Stimulated activated CD4-positive, alpha-beta T cell treated with anti-CD3 and anti-CD28 coated beads, Interleukin-12 subunit alpha, Interleukin-12 subunit beta, amount 100 ng/mL, for 48 hours (primary cell): Measurements from ENCODE around the gene SLC45A1.
A peak's percentile ranks its signal among the peaks of the same experiment; 100 is the strongest.

ENCODE experiments used
- DNase-seq, 3 donors: peaks; one replicate each; pipeline ENCODE4 v3.0.0-alpha.2; 2020; ENCODE audit warnings: low read depth in 2 of 3, low spot score in 1 of 3

Gene SLC45A1

DNA sequence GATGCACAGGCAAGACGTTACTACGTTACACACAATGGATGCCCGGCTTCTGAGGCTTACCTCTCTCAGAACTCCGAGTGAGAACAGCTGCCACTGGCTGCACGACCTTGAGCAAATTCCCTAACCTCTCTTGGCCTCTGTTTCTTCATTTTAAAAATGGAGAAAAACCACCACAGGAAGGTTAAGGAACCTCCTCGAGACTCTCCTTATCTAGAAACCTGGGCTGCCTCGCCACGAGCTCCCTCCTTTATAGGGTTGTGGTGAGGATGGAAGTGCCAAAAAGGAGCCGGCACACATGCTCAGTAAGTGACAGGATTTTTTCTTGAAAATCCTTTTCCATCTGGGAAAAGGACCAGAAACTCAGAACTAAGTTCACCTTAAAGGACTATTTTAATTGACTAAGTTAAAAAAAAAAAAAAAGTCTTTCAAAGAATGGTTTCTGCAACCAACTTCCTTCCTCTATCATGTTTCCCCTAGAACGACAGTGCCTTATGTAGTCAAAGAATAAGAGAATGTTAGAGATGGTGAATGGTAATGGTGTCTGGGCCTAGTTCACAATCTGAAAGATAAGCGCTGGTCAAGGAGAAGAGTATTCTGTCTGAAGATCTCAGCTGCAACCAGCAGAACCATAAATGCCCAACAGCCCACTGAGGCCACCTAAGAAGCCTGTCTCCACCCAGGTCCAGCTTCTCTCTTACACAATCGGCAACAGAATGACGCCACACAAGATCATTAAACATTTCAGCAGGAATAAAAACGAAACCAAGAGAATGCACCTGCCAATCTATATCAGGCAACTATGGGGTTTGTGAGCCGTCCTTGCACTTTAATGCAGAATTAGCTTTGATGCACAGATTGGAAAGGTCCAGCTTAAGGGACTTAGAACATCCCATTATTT is 64.9 kb downstream of the SLC45A1 start:
- DNase-seq, result no peak

DNA sequence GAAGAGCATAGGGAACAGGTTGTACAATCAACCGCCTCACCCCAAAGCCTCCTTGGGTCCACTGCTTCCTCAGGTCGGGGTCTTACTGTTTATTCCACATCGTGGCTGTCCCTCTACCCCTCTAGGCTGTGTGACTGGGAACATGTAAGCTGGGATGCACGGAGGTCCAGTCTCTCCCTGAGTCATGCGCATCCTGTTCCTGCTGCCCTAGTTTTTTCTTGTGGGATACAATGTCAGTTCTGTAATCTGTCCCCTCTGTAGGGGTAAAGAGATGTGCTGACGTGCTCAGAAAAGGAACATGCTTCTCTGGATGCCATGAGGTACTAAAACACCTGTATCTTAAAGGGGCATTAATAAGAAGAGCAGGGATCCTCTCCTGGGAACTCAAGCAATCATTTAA is 66.2 kb downstream of the SLC45A1 start:
- no peak for DNase-seq

DNA sequence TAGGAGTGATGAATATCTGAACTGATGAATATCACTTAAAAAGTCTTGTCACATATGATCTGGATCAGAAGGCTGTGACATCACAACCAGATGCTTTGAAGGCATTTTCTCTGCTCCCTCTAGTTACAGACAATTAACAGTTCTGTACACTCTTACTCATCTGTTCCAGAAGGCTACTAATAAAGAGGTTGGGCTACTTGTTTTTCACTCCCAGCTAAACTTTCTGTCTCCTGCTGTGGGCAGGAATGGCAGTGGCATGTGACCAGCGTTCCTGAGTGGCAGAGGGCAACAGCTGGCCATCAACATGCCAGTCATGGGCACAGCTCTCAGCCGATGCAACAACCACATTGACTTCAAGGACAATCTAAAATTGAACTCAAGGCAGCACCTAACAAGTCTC is 66.7 kb downstream of the SLC45A1 start:
- DNase-seq, result no peak

DNA sequence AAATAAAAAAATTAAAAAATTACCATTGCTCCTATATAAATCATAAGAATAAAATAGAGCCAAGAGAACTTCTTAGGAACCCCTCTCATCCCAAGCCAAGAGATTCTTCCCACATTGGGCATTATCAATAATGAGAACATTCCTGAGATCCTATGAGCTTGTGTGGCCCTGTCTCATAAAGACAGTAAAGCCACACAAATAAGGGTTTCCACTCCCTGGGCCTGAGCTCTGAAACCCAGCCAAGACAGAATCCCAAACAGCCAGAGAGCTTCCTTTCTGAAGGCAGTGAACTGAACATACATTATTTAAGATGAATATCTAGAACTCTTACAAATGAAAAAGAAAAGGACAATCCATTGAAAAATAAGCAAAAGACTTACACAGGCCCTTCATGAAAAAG is 68.3 kb downstream of the SLC45A1 start:
- DNase-seq, result no peak

DNA sequence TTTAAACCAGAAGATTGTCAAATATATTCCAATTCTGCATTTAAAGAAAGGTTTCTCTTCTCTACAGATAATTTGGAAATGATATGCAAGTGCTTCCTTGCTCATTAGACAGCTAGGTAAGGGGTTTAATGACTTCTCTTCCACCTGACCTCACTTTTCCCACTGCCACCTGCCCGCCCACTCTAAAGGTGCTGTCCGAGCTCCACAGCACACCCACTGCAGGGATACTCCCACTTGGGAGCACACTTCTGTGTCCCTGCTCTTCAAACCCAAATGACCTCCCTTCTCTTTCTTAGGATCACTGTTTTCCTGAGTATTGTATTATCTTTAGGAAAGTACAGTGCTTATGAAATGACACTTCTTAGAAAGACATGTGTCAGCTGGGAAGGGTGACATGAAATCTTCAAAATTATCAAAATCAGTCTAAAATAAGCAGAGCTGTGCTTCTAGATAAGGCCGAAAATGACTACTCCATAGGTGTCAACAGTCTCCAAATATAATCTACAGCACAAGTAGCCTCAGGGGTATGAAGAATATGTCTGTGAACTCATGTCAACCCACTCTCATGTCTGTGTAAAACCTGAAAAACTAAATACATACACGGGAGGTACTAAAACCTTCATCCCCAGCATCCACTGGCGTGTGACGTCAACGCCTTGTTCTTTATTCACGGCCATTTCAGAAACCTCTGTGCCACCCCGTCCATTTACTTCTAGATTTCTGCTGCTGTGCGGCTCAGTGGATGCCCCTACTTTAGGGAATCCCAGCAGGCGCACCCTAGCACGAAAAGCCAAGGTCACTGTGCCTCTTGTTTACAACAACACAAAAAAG is 71.0 kb downstream of the SLC45A1 start:
- no peak for DNase-seq

DNA sequence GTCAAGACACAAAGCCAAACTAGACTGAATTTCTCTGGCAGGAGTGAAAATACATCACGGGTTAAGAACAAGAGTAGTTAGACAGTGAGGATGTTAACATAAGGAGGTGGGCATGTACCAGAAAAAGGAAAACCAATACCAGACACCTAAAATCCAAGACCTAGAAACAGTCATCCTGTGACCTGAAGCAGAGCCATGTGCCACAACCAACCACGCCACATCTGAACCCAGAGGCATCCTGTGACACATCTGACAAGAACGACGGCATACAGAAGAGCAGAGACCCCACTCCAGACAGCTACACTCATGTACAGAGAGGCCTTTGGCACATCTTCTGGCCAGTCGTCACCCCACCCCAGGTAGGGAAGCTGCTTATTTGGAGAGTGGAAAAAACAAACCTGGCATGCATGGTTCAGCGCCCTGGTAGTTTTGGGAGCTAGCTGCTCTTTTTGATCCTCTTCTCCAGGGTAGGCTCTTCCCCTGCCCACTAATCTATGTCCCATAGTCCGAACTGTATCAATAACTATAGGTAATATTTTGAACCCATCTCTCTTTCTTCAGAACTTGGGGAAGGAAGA is 72.1 kb downstream of the SLC45A1 start:
- peak in 2 of 3 donors; percentile 23 to 31 for DNase-seq

DNA sequence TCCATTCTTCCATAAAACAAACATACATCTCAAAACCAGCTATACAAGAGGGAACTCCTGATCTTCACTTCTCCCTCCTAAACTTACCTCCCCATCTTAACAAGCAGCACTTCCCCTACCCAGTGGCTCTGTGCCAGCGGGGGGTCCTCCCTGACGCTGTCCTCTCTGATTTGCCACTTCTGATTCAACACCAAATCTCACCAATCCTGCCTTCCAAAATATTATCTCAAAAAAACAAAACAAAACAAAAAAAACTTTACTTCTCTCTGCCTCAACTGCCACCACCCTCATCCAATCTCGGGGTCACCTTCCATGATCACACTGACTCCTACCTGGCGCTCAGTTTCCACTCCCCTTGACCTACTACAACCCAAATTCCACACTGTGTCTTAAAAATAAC is 72.8 kb downstream of the SLC45A1 start:
- no peak for DNase-seq

DNA sequence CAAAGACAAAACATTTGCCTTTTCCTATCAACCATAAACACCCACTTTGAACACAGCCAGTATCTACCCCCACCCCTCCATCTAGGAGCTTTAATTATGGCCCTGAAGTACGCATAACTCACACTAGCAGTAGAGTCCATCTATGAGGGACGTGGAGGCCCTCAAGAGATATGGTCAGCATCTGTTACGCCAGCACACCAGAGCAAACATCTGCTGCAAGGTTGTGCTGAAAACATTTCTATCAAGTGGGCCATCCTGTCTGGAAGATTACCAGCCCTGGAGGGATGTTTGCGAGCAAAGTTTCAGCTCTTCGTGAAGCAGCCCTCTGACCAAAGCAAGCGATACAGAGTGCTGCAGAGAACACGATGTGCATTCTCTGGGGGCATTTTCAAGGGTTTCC is 74.6 kb downstream of the SLC45A1 start:
- no peak for DNase-seq
